K562 (cell line): Measurements from ENCODE around the gene MFSD2B. TPM values are rescaled to one million over a fixed set of nuclear protein-coding genes. Genes with fewer than 3 reads are reported as not detected.
"Not testable (repeated sequence)": the region's sequence is repeated elsewhere in the genome, so short reads cannot be mapped to it uniquely, and the experiment has no call there.

ENCODE experiments used
- ATAC-seq: fragments of 200-7000 bp; cut with Tn5 transposase; 3 replicates; pipeline ENCODE4 v1.9.1; 2020; ENCODE audit warnings: moderate library complexity
- BruUV-seq: library from RNA; stranded (reverse); fragments of 400-500 nt; replicated peaks from 2 replicates; lab custom pipeline; 2021; lab: Mats Ljungman, UMichigan
- CTCF ChIA-PET: fragments of 300-600 bp; formaldehyde crosslinking; extraction: SDS; loops from one replicate; lab custom pipeline; 2021; ENCODE audit warnings: low intra/inter-chr PET ratio; lab: Yijun Ruan, JAX
- POLR2A ChIA-PET: fragments of 300-600, 350-650 bp; sonication (Branson Sonifier 250); formaldehyde crosslinking; extraction: SDS; loops from one replicate; lab custom pipeline; 2021; ENCODE audit warnings: antibody characterized with exemption, inconsistent platforms; lab: Yijun Ruan, JAX
- DNase-seq, 4 experiments: peaks; one replicate each; pipeline versions ENCODE4 v3.0.0 to v3.0.0-alpha.2; 2011 to 2018; ENCODE audit warnings: low spot score in 3 of 4, mixed read lengths in 3 of 4; ENCODE audit errors: extremely low read depth in 1 of 4
- FAIRE-seq: peaks from 2 replicates; lab custom pipeline; 2011; peaks lifted over from hg19 to GRCh38; lab: Jason Lieb, UNC
- H2AFZ ChIP-seq: 2 replicates; pipeline ENCODE4 v1.6.0; 2011; ENCODE audit warnings: low read depth, low read length, control low read depth, inconsistent platforms
- H3K27ac ChIP-seq: fragments of 200-600 bp; 3 replicates; pipeline ENCODE4 v1.8.0; 2011; ENCODE audit warnings: low read depth, mild to moderate bottlenecking, control low read depth, inconsistent platforms, low read length, moderate library complexity, mixed read lengths; ENCODE audit errors: extremely low read depth
- H3K27me3 ChIP-seq, 2 experiments: fragments of 300-600 bp in 1 of 2; 2 replicates in 1 of 2; 3 replicates in 1 of 2; pipeline versions ENCODE4 v1.6.0 to v1.8.0; 2011; ENCODE audit warnings: inconsistent platforms in 2 of 2, low read length in 2 of 2, mild to moderate bottlenecking in 1 of 2, mixed read lengths in 1 of 2, moderate library complexity in 1 of 2; ENCODE audit not compliant: control insufficient read depth in 2 of 2, insufficient read depth in 2 of 2
- H3K36me3 ChIP-seq: fragments of 300-600 bp; 3 replicates; pipeline ENCODE4 v1.8.0; 2011; ENCODE audit warnings: mild to moderate bottlenecking, low read length, inconsistent platforms; ENCODE audit not compliant: control insufficient read depth, insufficient read depth
- H3K4me1 ChIP-seq, 2 experiments: fragments of 200-600 bp in 1 of 2; replicated peaks in 1 of 2; 2 replicates in 1 of 2; 3 replicates in 1 of 2; pipeline versions ENCODE4 v1.5.1 to v1.8.0; 2011; ENCODE audit warnings: inconsistent platforms in 2 of 2, low read length in 2 of 2, mild to moderate bottlenecking in 1 of 2, mixed read lengths in 1 of 2, moderate library complexity in 1 of 2; ENCODE audit not compliant: control insufficient read depth in 2 of 2, insufficient read depth in 2 of 2
- H3K4me2 ChIP-seq: 2 replicates; pipeline ENCODE4 v1.6.1; 2011; ENCODE audit warnings: low read length, control low read depth, inconsistent platforms, mixed read lengths; ENCODE audit not compliant: insufficient read depth
- H3K4me3 ChIP-seq: fragments of 200-600 bp; sonication (generic), shearing (Covaris generic); 2 replicates; pipeline ENCODE4 v1.5.1; 2016; ENCODE audit warnings: control low read depth, inconsistent platforms
- H3K79me2 ChIP-seq: fragments of 200-600 bp; 3 replicates; pipeline ENCODE4 v1.8.0; 2011; ENCODE audit warnings: low read length, inconsistent platforms; ENCODE audit not compliant: control insufficient read depth, insufficient read depth
- H3K9ac ChIP-seq, 2 experiments: 2 replicates each; pipeline versions ENCODE4 v1.6.0 to v1.6.1; 2011; ENCODE audit warnings: low read depth in 2 of 2, low read length in 2 of 2, control low read depth in 1 of 2, inconsistent platforms in 1 of 2, mild to moderate bottlenecking in 1 of 2, mixed read lengths in 1 of 2; ENCODE audit not compliant: insufficient read depth in 1 of 2
- H3K9me1 ChIP-seq: one replicate; pipeline ENCODE4 v1.6.0; 2011; ENCODE audit warnings: inconsistent platforms, mild to moderate bottlenecking, low read length, moderate library complexity; ENCODE audit not compliant: control insufficient read depth, insufficient read depth
- H3K9me3 ChIP-seq: replicated peaks from 2 replicates; pipeline ENCODE4 v1.5.1; 2011; ENCODE audit warnings: low read depth, low read length, inconsistent platforms; ENCODE audit not compliant: control insufficient read depth, insufficient read depth
- H4K20me1 ChIP-seq: replicated peaks from 2 replicates; pipeline ENCODE4 v1.6.1; 2011; ENCODE audit warnings: low read length, inconsistent platforms, mixed read lengths; ENCODE audit not compliant: control insufficient read depth, insufficient read depth
- ZNF212 ChIP-seq: fragments of 450-650 bp; formaldehyde crosslinking; IDR thresholded peaks from 2 replicates; pipeline ENCODE4 v1.4.0; 2020; ENCODE audit warnings: mild to moderate bottlenecking
- WGBS: fragments of 100-300 bp; shearing (Covaris generic); methylation state at CpG from one replicate; pipeline ENCODE4 v1.1.6; 2016; ENCODE audit warnings: low coverage, mixed read lengths; ENCODE audit not compliant: insufficient coverage; ENCODE audit errors: missing lambda C conversion rate; 5-methylcytosine and 5-hydroxymethylcytosine counted together
- in situ Hi-C: fragments of 300-500 bp; cut with MboI; formaldehyde crosslinking; loops from 4 replicates; pipeline ENCODE4 v1.15.0; 2018; ENCODE audit warnings: inconsistent platforms, mixed read lengths
- intact Hi-C: fragments of 100-400 bp; cut with micrococcal nuclease; formaldehyde crosslinking; loops from 2 replicates; pipeline ENCODE4 v1.14.2; 2022
- polyA plus RNA-seq, 8 experiments: library from polyadenylated mRNA; depleted of rRNA in 4 of 8; stranded (reverse) in 5 of 8; unstranded in 3 of 8; fragments of >200 nt; fragmentation: Nextera tagmentation in 2 of 8; fragmentation: Illumina TruSeq in 1 of 8; extraction: Ambion mirVana in 2 of 8; extraction: Trizol in 1 of 8; gene quantifications; 2 replicates each; pipeline versions ENCODE4 v1.2.1 to v1.2.3, GENCODE V29; 2011 to 2014; ENCODE audit warnings: inconsistent platforms in 1 of 8, missing spikeins in 1 of 8
- total RNA-seq, 7 experiments: library from RNA; depleted of rRNA in 6 of 7; stranded (reverse); fragments of >200 nt in 6 of 7; fragmentation: Illumina TruSeq in 2 of 7; extraction: Trizol in 2 of 7; gene quantifications; 2 replicates each; pipeline versions ENCODE4 v1.2.1 to v1.2.3, GENCODE V29; 2011 to 2021; ENCODE audit warnings: low replicate concordance in 1 of 7

The MFSD2B gene
- total and polyA plus RNA-seq, 9 of the 15 experiments (the other 6 are each of a cell fraction or from before 2014, with no cell fraction given), result 2.6 to 10.9 (median 6.8) TPM

DNA sequence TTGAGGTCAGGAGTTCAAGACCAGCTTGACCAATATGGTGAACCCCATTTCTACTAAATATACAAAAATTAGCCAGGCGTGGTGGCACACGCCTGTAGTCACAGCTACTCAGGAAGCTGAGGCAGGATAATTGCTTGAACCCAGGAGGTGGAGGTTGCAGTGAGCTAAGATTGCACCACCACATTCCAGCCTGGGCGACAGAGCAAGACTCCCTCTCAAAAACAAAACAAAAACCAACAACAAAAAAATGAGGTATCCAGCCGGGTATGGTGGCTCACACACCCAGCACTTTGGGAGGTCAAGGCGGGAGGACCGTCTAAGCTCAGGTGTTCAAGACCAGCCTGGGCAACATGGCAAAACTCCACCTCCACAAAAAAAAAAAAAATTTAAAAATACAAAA, 5.0 kb downstream of the MFSD2B start:
- H3K4me2 ChIP-seq, in situ Hi-C loops, FAIRE-seq, H3K27ac ChIP-seq, BruUV-seq, H2AFZ ChIP-seq, CTCF ChIA-PET, H3K4me3 ChIP-seq, H3K9me3 ChIP-seq, H4K20me1 ChIP-seq, H3K9me1 ChIP-seq, H3K9ac ChIP-seq, DNase-seq, ATAC-seq, H3K27me3 ChIP-seq: not testable (repeated sequence)
- Histone ChIP-seq H3K36me3 (peaks cover 22% of the 10 kb centered on the region), H3K79me2 (peaks cover 35% of the 10 kb centered on the region), H3K4me1 (peaks cover 30 to 51% of the 10 kb centered on the region in 2 experiments)
- POLR2A ChIA-PET, result interaction anchor here (0.9 to 1.0 kb wide), 2 partner anchors 13 to 188 kb away, joined by 3 to 4 read pairs; no protein-coding TSS in a partner anchor
- WGBS, result 90% methylated on average over 6 of the region's 6 CpGs
- intact Hi-C loops, result loop anchor here (5.0 to 10.0 kb wide), 2 partner anchors 73 to 190 kb away; partner anchors contain the start of gene UBXN2A

DNA sequence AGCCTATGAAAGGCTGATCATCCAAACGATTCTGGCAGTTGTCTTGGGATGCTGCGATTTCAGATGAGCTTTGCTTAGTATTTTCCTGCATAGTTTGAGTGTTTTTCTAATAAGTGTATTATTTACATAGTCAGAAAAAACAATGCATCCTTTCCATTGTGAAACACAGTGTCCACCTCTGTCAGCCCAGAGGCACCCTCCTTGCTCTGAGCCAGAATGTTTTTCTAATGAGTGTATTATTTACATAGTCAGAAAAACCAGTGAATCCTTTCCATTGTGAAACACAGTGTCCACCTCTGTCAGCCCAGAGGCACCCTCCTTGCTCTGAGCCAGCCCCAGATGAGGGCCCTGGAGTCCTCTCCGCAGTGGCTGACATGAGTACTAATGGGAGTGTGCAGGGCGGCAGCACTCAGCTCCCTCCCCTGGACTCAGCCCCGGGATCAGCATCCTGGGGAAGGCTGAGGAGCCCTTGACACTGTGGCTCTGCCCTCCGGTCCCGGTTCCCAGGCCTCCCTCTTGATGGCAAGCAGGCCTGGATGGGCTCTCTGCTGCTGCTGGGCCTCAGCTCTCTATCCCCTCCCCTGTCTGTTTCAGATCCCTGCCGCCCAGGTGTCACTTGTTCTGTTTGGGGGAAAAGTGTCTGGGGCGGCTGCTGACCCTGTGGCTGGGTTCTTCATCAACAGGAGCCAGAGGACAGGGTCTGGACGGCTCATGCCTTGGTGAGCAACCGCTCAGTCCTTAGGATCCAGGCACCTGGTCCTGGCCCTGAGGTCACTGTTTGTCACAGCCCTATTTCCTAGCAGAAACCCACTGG, 5.9 kb downstream of the MFSD2B start:
- ATAC-seq, result peak; percentile 9
- H3K9ac ChIP-seq, result peak overlapping the region in 1 of 2 experiments; percentile 82; a peak in 3 of 4 replicates
- peaks cover 22% of the 10 kb centered on the region for H3K36me3 ChIP-seq
- DNase-seq, result peak in 1 of 4 experiments; percentile 49
- no peaks in the 10 kb centered on the region; the same call in 1 of the 2 replicates for H4K20me1 ChIP-seq
- H3K4me2 ChIP-seq, result peak overlapping the region; percentile 4; the same call in 1 of the 2 replicates
- H3K4me3 ChIP-seq, result no peak overlapping the region
- FAIRE-seq, result no peak
- H3K4me1 ChIP-seq, result peaks cover 30 to 43% of the 10 kb centered on the region in 2 experiments
- BruUV-seq, result no TSS peak
- ChIA-PET CTCF (no interaction called here), POLR2A (interaction anchor here (0.7 to 1.0 kb wide), 3 partner anchors 12 to 187 kb away, joined by 3 to 4 read pairs (median 4); no protein-coding TSS in a partner anchor)
- H3K79me2 ChIP-seq, result peaks cover 27% of the 10 kb centered on the region
- H3K9me3 ChIP-seq, result no peaks in the 10 kb centered on the region
- no peaks in the 10 kb centered on the region for H3K27me3 ChIP-seq
- no peaks in the 10 kb centered on the region for H3K9me1 ChIP-seq
- H2AFZ ChIP-seq, result no peak overlapping the region
- peak overlapping the region; percentile 27; the same call in 2 of the 3 replicates for H3K27ac ChIP-seq
- in situ Hi-C loops, result no loop called here
- WGBS, result 57% methylated on average over 9 of the region's 11 CpGs
- intact Hi-C loops, result loop anchor here (10.0 kb wide), 1 partner anchor 191 kb away; no protein-coding TSS in a partner anchor
- TF ChIP-seq ZNF212 (CRISPR knock-in tag), result no peak
